Neural cell (in vitro differentiated cells): ENCODE measurements around the gene CASKIN2.

Experiments used
- CTCF ChIP-seq: fragments of 450-650 bp; IDR thresholded peaks from 2 replicates; pipeline ENCODE4 v1.5.1; 2014; ENCODE audit warnings: antibody characterized with exemption, mild to moderate bottlenecking, moderate library complexity; ENCODE audit not compliant: poor library complexity, severe bottlenecking
- EZH2 ChIP-seq: fragments of 200-600, 300-800 bp; shearing (Covaris generic), sonication (generic); IDR thresholded peaks from 2 replicates; pipeline ENCODE4 v1.6.1; 2014; ENCODE audit warnings: antibody characterized with exemption, low read length, borderline replicate concordance, mild to moderate bottlenecking; ENCODE audit not compliant: insufficient read depth, poor library complexity, severe bottlenecking

- TF ChIP-seq CTCF (no peak), EZH2 (no peak)
Observed at GRCh38 chr17:75481194-75482068, 33.9 kb downstream of the CASKIN2 start.
